GM18508 (cell line): ENCODE results near the gene BACH2.

Experiments used
- ATAC-seq: cut with Tn5 transposase; IDR thresholded peaks from one replicate; pipeline ENCODE4 v1.9.1; 2021; ENCODE audit warnings: moderate number of reproducible peaks; ENCODE audit not compliant: insufficient read depth, unreplicated experiment

The BACH2 gene

GRCh38 chr6:90008908-90009501 lies 287.6 kb downstream of the BACH2 start:
- ATAC-seq: no peak

GRCh38 chr6:90008189-90008907 lies 288.3 kb downstream of the BACH2 start:
- ATAC-seq: peak; percentile 46

- no peak for ATAC-seq
Measured at GRCh38 chr6:90005048-90005827, 291.4 kb downstream of the BACH2 start.

- ATAC-seq: no peak
Measured at GRCh38 chr6:90004511-90004910, 292.1 kb downstream of the BACH2 start.

GRCh38 chr6:90003941-90004340 lies 292.7 kb downstream of the BACH2 start:
- ATAC-seq: no peak

- ATAC-seq: no peak
Measured at GRCh38 chr6:90003069-90003795, 293.4 kb downstream of the BACH2 start.

GRCh38 chr6:90000864-90001731 lies 295.5 kb downstream of the BACH2 start:
- ATAC-seq: no peak

- ATAC-seq: no peak
Measured at GRCh38 chr6:89999945-90000825, 296.5 kb downstream of the BACH2 start.

- ATAC-seq: no peak
Measured at GRCh38 chr6:89999154-89999553, 297.5 kb downstream of the BACH2 start.

GRCh38 chr6:89997456-89998445 lies 298.9 kb downstream of the BACH2 start:
- no peak for ATAC-seq

GRCh38 chr6:89993411-89993810 lies 303.2 kb downstream of the BACH2 start:
- ATAC-seq: no peak

GRCh38 chr6:89992818-89993217 lies 303.8 kb downstream of the BACH2 start:
- ATAC-seq: no peak

GRCh38 chr6:89989742-89990141 lies 306.9 kb downstream of the BACH2 start:
- no peak for ATAC-seq

- ATAC-seq: no peak
Measured at GRCh38 chr6:89987830-89988229, 308.8 kb downstream of the BACH2 start.

GRCh38 chr6:89987140-89987539 lies 309.5 kb downstream of the BACH2 start:
- no peak for ATAC-seq

- ATAC-seq: no peak
Measured at GRCh38 chr6:89986650-89987074, 310.0 kb downstream of the BACH2 start.

GRCh38 chr6:89985751-89986493 lies 310.7 kb downstream of the BACH2 start:
- no peak for ATAC-seq
